ENCODE results near the gene SGSH. TPM values are rescaled to one million over a fixed set of nuclear protein-coding genes. Genes with fewer than 3 reads are reported as not detected.

SGSH gene
- total RNA-seq, 1 donor from 2014 or later, result 24.0 TPM

DNA sequence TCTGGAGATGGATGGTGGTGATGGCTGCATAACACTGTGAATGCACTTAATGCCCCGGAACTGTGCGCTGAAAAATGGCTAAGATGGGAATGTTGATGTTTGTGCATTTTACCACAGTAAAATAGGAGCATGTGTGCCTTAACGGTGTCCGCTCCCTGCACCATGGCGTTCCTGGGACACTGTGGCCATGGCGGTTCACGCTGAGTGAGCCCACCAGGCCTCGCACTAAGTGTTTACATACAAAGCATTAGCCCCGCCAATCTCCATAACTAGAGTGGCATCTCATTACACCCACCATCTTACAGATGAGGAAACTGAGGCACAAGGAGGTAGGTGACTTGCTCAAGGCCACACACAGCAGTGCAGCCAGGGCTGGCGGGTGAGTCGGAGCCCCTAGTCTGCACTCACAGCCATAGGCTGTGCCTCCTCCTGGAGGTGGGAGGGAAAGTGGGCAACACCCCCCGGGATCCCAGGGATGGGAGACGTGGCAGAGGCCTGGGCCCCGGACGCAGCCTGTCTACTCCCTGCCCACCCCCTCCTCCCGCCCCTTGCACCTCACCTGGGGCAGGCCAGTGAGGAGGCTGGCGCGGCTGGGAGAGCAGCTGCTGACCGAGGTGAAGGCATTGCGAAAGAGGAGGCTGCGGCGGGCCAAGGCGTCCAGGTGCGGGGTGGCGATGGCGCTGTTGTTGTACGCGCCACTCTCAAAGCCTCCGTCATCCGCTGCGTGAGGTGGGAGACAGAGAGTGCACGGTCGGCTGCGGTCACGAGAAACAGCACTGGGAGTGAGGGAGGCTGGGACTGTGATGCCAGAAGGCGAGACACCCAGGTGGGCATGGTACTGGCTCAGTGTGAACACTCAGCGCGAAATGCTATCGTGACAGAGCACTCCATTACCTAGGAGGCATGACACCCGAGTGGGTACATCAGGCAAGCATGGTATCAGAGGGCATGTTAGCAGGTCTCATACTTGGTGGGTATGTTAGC is 3.4 kb downstream of the SGSH start:
- TF ChIP-seq CTCF (IDR thresholded peaks at IDR 0.05; ENCODE audit: insufficient read depth, low read depth, low read length), result no peak
- TF ChIP-seq EZH2 (IDR thresholded peaks at IDR 0.05; ENCODE audit: insufficient read depth, low read length), result no peak
- Histone ChIP-seq H3K9me3 (ENCODE audit: insufficient read depth, low read depth, low read length) (no peaks in the 10 kb centered on the region), H3K36me3 (ENCODE audit: insufficient read depth, low read length) (no peaks in the 10 kb centered on the region), H3K4me1 (ENCODE audit: insufficient read depth, low read length) (peaks cover 10% of the 10 kb centered on the region), H3K79me2 (ENCODE audit: insufficient read depth, low read length) (no peaks in the 10 kb centered on the region), H3K4me2 (ENCODE audit: low read length) (no peak overlapping the region), H3K27me3 (ENCODE audit: insufficient read depth, low read length) (no peaks in the 10 kb centered on the region), H2AFZ (ENCODE audit: low read depth, low read length) (no peak overlapping the region), H4K20me1 (ENCODE audit: insufficient read depth, low read length) (peaks cover 19% of the 10 kb centered on the region), H3K9ac (ENCODE audit: low read length) (no peak overlapping the region), H3K27ac (ENCODE audit: low read depth, low read length) (no peak overlapping the region), H3K4me3 (ENCODE audit: insufficient read depth, low read depth, low read length) (no peak overlapping the region)
- FAIRE-seq (no peak), DNase-seq (ENCODE audit: low read depth) (no peak)
- Mint-ChIP-seq H3K4me1 (ENCODE audit: low read depth, unreplicated experiment) (peaks cover 3% of the 10 kb centered on the region), H3K4me3 (ENCODE audit: unreplicated experiment) (no peak overlapping the region), H3K27me3 (ENCODE audit: low read depth, unreplicated experiment) (no peaks in the 10 kb centered on the region), H3K36me3 (ENCODE audit: low read depth, unreplicated experiment) (peaks cover 13% of the 10 kb centered on the region), H3K9me3 (ENCODE audit: unreplicated experiment) (no peaks in the 10 kb centered on the region), H3K27ac (ENCODE audit: unreplicated experiment) (no peak overlapping the region)

- FAIRE-seq (no peak), DNase-seq (ENCODE audit: low read depth) (no peak)
- H3K9me3 ChIP-seq (ENCODE audit: insufficient read depth, low read depth, low read length), result no peaks in the 10 kb centered on the region
- peaks cover 14% of the 10 kb centered on the region for H3K36me3 Mint-ChIP-seq (ENCODE audit: low read depth, unreplicated experiment)
- H2AFZ ChIP-seq (ENCODE audit: low read depth, low read length), result no peak overlapping the region
- no peak overlapping the region for H3K27ac ChIP-seq (ENCODE audit: low read depth, low read length)
- no peak overlapping the region for H3K9ac ChIP-seq (ENCODE audit: low read length)
- peaks cover 9% of the 10 kb centered on the region for H3K4me1 ChIP-seq (ENCODE audit: insufficient read depth, low read length)
- no peaks in the 10 kb centered on the region for H3K27me3 ChIP-seq (ENCODE audit: insufficient read depth, low read length)
- TF ChIP-seq EZH2 (IDR thresholded peaks at IDR 0.05; ENCODE audit: insufficient read depth, low read length), result no peak
- no peak for TF ChIP-seq CTCF (IDR thresholded peaks at IDR 0.05; ENCODE audit: insufficient read depth, low read depth, low read length)
- no peaks in the 10 kb centered on the region for H3K36me3 ChIP-seq (ENCODE audit: insufficient read depth, low read length)
- peaks cover 19% of the 10 kb centered on the region for H4K20me1 ChIP-seq (ENCODE audit: insufficient read depth, low read length)
- peaks cover 3% of the 10 kb centered on the region for H3K4me1 Mint-ChIP-seq (ENCODE audit: low read depth, unreplicated experiment)
- no peak overlapping the region for H3K27ac Mint-ChIP-seq (ENCODE audit: unreplicated experiment)
- no peak overlapping the region for H3K4me3 ChIP-seq (ENCODE audit: insufficient read depth, low read depth, low read length)
- no peaks in the 10 kb centered on the region for H3K27me3 Mint-ChIP-seq (ENCODE audit: low read depth, unreplicated experiment)
- H3K4me2 ChIP-seq (ENCODE audit: low read length), result no peak overlapping the region
- no peaks in the 10 kb centered on the region for H3K79me2 ChIP-seq (ENCODE audit: insufficient read depth, low read length)
- peaks cover 1% of the 10 kb centered on the region for H3K9me3 Mint-ChIP-seq (ENCODE audit: unreplicated experiment)
- H3K4me3 Mint-ChIP-seq (ENCODE audit: unreplicated experiment), result no peak overlapping the region
These were observed 5.3 kb downstream of the SGSH start for GRCh38 chr17:80214878-80215210.
